Activated T-helper 1 cell treated with anti-CD3 and anti-CD28 coated beads, Interleukin-12 subunit alpha, Interleukin-12 subunit beta, Interleukin-2, Interleukin-4 antibody, amounts not matched to agents 30 ng/mL and 10 ng/mL and 1 ng/mL, durations not matched to agents 14 hours and 24 hours and 36 hours (primary cell): ENCODE data around the gene DNAJC1. TPM values are rescaled to one million over a fixed set of nuclear protein-coding genes. Genes with fewer than 3 reads are reported as not detected.

ENCODE experiments used
- DNase-seq: peaks from one replicate; pipeline ENCODE4 v3.0.0; 2021; ENCODE audit warnings: low spot score
- H3K27ac Mint-ChIP-seq: one replicate; pipeline ENCODE4 v1.8.0; 2021; ENCODE audit warnings: mild to moderate bottlenecking, mixed read lengths
- H3K27me3 Mint-ChIP-seq: one replicate; pipeline ENCODE4 v1.8.0; 2022; ENCODE audit warnings: mild to moderate bottlenecking, moderate library complexity, mixed read lengths; ENCODE audit not compliant: insufficient read depth
- H3K36me3 Mint-ChIP-seq: one replicate; pipeline ENCODE4 v1.8.0; 2021; ENCODE audit warnings: low read depth, mixed read lengths
- H3K4me1 Mint-ChIP-seq: one replicate; pipeline ENCODE4 v1.8.0; 2021; ENCODE audit warnings: low read depth, mixed read lengths
- H3K4me3 Mint-ChIP-seq: one replicate; pipeline ENCODE4 v1.8.0; 2021; ENCODE audit warnings: mild to moderate bottlenecking, moderate library complexity, mixed read lengths
- H3K9me3 Mint-ChIP-seq: one replicate; pipeline ENCODE4 v1.8.0; 2021; ENCODE audit warnings: mixed read lengths
- intact Hi-C: fragments of 100-400 bp; cut with micrococcal nuclease; formaldehyde crosslinking; loops from one replicate; pipeline ENCODE4 v1.15.1; 2024
- total RNA-seq: library from RNA; stranded (reverse); gene quantifications from 2 replicates; pipeline ENCODE4 v1.2.3, GENCODE V29; 2022

The DNAJC1 gene
- total RNA-seq, 1 donor from 2014 or later = 26.2 TPM

DNA sequence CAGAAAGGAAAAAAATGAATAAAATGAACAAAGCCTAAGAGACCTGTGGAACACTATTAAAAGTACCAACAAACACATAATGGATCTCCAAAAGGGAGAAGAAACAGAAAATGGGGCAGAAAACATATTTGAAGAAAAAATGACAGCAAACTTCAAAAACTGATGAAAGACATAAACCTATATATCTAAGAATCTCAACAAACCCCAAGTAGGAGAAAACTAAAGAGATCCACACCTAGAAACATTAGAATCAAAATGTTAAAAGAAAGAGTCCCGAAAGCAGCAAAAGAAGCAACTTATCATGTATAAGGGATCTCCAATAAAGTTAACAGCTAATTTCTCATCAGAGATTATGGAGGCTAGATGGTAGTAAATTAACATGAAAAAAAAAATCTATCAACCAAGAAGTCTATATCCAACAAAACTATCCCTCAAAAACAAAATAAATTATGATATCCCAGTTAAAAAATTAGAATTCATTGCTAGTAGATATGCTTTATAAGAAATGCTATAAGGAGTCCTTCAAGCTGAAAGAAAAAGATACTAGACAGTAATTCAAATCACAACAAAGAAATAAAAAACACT, 68.0 kb downstream of the DNAJC1 start:
- Mint-ChIP-seq H3K4me1 (no peaks in the 10 kb centered on the region), H3K27me3 (no peaks in the 10 kb centered on the region), H3K4me3 (no peak overlapping the region), H3K27ac (no peak overlapping the region), H3K9me3 (peaks cover 23% of the 10 kb centered on the region), H3K36me3 (peaks cover 15% of the 10 kb centered on the region)
- intact Hi-C loops = no loop called here
- no peak for DNase-seq

GRCh38 chr10:21934307-21934706, 69.2 kb downstream of the DNAJC1 start:
- Mint-ChIP-seq H3K36me3 (peaks cover 14% of the 10 kb centered on the region), H3K4me1 (no peaks in the 10 kb centered on the region), H3K9me3 (peaks cover 23% of the 10 kb centered on the region), H3K27me3 (no peaks in the 10 kb centered on the region), H3K4me3 (no peak overlapping the region), H3K27ac (no peak overlapping the region)
- intact Hi-C loops = no loop called here
- DNase-seq = no peak

DNA sequence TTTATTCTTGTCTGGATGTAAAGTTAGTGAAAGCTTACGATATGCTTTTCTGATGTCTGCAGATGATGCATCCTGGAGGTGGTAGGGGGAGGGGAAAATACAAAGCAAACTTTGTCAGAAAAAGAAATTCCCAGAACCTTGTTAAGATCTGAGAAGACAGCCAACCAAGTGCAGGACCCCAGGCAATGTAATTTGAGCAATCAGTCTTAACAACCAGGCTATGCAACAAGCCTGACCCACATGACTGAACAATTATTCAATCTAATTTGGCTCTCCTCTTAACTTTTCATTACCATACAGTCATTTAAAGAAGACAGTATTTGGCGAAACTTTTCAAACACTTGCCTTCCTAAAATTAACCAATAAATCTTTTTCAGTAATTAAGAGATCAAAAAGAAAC, 74.5 kb downstream of the DNAJC1 start:
- Mint-ChIP-seq H3K4me3 (no peak overlapping the region), H3K36me3 (no peaks in the 10 kb centered on the region), H3K9me3 (no peaks in the 10 kb centered on the region), H3K27ac (no peak overlapping the region), H3K27me3 (no peaks in the 10 kb centered on the region), H3K4me1 (no peaks in the 10 kb centered on the region)
- no peak for DNase-seq
- intact Hi-C loops = no loop called here

- H3K27ac Mint-ChIP-seq = no peak overlapping the region
- intact Hi-C loops = no loop called here
- H3K4me3 Mint-ChIP-seq = no peak overlapping the region
- no peaks in the 10 kb centered on the region for H3K36me3 Mint-ChIP-seq
- no peaks in the 10 kb centered on the region for H3K9me3 Mint-ChIP-seq
- H3K27me3 Mint-ChIP-seq = no peaks in the 10 kb centered on the region
- DNase-seq = no peak
- H3K4me1 Mint-ChIP-seq = no peaks in the 10 kb centered on the region
Observed at GRCh38 chr10:21927631-21928353, 75.7 kb downstream of the DNAJC1 start.

- intact Hi-C loops = no loop called here
- DNase-seq = no peak
- no peaks in the 10 kb centered on the region for H3K36me3 Mint-ChIP-seq
- no peak overlapping the region for H3K27ac Mint-ChIP-seq
- H3K27me3 Mint-ChIP-seq = no peaks in the 10 kb centered on the region
- H3K4me1 Mint-ChIP-seq = no peaks in the 10 kb centered on the region
- no peak overlapping the region for H3K4me3 Mint-ChIP-seq
- H3K9me3 Mint-ChIP-seq = no peaks in the 10 kb centered on the region
Observed at GRCh38 chr10:21926949-21927348, 76.6 kb downstream of the DNAJC1 start.

DNA sequence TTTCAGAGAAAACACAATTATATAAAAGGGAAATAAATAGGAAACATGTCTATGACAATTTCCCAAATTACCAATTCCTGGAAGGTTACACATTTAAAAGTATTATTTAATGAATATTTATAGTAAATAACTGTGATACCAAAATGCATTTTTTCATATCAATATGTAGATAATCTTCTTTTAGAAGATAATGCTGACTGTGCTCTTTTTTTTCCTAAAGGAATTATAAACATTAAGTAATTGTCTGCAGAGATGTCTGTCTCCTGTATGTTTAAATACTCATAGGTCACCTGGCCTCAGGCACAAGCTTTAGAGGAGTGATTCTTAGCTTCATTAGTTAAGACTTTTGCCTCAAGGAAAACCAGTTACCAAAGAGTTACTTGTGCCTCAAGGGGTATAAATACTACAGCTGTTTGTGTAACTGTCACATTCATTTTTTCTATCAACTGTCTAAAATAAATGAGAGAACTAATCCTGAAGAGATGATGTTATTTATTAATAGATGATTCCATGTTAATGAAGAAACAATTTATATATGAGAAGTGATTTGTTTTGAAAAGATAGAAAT, 77.1 kb downstream of the DNAJC1 start:
- Mint-ChIP-seq H3K36me3 (no peaks in the 10 kb centered on the region), H3K27ac (no peak overlapping the region), H3K9me3 (no peaks in the 10 kb centered on the region), H3K4me3 (no peak overlapping the region), H3K27me3 (no peaks in the 10 kb centered on the region), H3K4me1 (no peaks in the 10 kb centered on the region)
- no peak for DNase-seq
- intact Hi-C loops = no loop called here

DNA sequence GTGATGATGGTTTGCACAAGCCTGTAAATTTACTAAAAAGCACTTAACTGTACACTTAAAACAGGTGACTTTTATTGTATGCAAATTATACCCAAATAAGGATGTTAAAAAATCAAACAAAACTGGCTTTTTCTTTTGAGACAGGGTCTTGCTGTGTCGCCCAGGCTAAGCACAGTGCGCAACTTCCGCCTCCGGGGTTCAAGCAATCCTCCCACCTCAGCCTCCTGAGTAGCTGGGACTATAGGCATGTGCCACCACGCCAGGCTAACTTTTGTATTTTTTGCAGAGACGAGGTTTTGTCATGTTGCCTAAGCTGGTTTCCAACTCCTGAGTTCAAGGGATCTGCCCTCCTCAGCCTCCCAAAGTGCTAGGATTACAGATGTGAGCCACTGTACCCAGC, 77.7 kb downstream of the DNAJC1 start:
- H3K4me1 Mint-ChIP-seq = no peaks in the 10 kb centered on the region
- no peaks in the 10 kb centered on the region for H3K27me3 Mint-ChIP-seq
- DNase-seq = no peak
- no peak overlapping the region for H3K4me3 Mint-ChIP-seq
- H3K9me3 Mint-ChIP-seq = no peaks in the 10 kb centered on the region
- intact Hi-C loops = no loop called here
- no peak overlapping the region for H3K27ac Mint-ChIP-seq
- no peaks in the 10 kb centered on the region for H3K36me3 Mint-ChIP-seq

GRCh38 chr10:21924511-21924910, 79.0 kb downstream of the DNAJC1 start:
- Mint-ChIP-seq H3K27me3 (no peaks in the 10 kb centered on the region), H3K4me3 (no peak overlapping the region), H3K27ac (no peak overlapping the region), H3K36me3 (peaks cover 4% of the 10 kb centered on the region), H3K9me3 (no peaks in the 10 kb centered on the region), H3K4me1 (no peaks in the 10 kb centered on the region)
- DNase-seq = no peak
- intact Hi-C loops = no loop called here

- peaks cover 8% of the 10 kb centered on the region for H3K36me3 Mint-ChIP-seq
- intact Hi-C loops = no loop called here
- no peaks in the 10 kb centered on the region for H3K4me1 Mint-ChIP-seq
- no peaks in the 10 kb centered on the region for H3K27me3 Mint-ChIP-seq
- H3K9me3 Mint-ChIP-seq = no peaks in the 10 kb centered on the region
- no peak overlapping the region for H3K27ac Mint-ChIP-seq
- DNase-seq = no peak
- no peak overlapping the region for H3K4me3 Mint-ChIP-seq
Observed at GRCh38 chr10:21920633-21921032, 82.9 kb downstream of the DNAJC1 start.

DNA sequence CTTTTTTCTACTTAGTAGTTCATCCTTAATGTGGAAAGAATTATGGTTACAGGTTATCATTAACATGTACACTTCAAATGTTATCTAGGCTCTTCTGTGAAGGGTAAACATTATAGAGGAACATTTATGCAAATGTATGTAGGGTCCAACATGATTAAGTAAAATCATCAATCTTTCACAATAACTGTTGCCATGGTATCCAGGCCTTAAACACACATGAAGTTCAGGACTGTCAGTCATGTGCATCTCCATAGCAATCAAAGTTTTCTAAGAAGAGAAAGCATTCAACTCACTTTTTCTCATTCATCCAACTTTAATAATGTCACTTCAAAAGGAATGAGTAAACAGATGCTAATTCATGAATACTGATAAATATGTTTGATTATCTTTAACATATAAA, 83.6 kb downstream of the DNAJC1 start:
- intact Hi-C loops = no loop called here
- DNase-seq = no peak
- Mint-ChIP-seq H3K36me3 (peaks cover 8% of the 10 kb centered on the region), H3K9me3 (no peaks in the 10 kb centered on the region), H3K27ac (no peak overlapping the region), H3K4me1 (no peaks in the 10 kb centered on the region), H3K27me3 (no peaks in the 10 kb centered on the region), H3K4me3 (no peak overlapping the region)

- no peak for DNase-seq
- H3K4me3 Mint-ChIP-seq = no peak overlapping the region
- H3K4me1 Mint-ChIP-seq = no peaks in the 10 kb centered on the region
- peaks cover 8% of the 10 kb centered on the region for H3K36me3 Mint-ChIP-seq
- H3K9me3 Mint-ChIP-seq = no peaks in the 10 kb centered on the region
- intact Hi-C loops = no loop called here
- H3K27me3 Mint-ChIP-seq = no peaks in the 10 kb centered on the region
- no peak overlapping the region for H3K27ac Mint-ChIP-seq
Observed at GRCh38 chr10:21919117-21919516, 84.4 kb downstream of the DNAJC1 start.

DNA sequence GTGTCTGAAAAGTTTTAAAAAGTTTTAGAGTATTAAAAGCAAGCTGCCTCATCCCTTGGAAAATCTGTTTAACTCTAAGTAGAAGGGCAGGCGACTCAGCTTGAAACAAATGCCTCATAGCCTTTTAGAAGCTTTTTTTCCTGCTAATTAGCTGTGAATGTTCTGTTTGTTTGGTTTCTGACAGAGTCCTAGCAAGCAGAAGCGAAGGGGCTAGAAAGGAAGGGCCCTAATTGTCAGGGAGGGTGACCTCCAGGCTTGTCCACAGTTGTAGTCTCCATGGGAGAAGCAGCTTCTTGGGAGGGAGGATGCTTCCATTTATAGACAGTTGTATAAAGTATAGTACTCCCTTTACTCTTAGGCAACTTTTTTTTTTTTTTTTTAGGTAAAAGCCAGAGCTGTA, 90.9 kb downstream of the DNAJC1 start:
- Mint-ChIP-seq H3K9me3 (no peaks in the 10 kb centered on the region), H3K4me3 (no peak overlapping the region), H3K27me3 (no peaks in the 10 kb centered on the region), H3K27ac (no peak overlapping the region), H3K36me3 (peaks cover 12% of the 10 kb centered on the region), H3K4me1 (peaks cover 21% of the 10 kb centered on the region)
- intact Hi-C loops = no loop called here
- DNase-seq = no peak

- Mint-ChIP-seq H3K4me3 (no peak overlapping the region), H3K9me3 (no peaks in the 10 kb centered on the region), H3K4me1 (peaks cover 21% of the 10 kb centered on the region), H3K27ac (no peak overlapping the region), H3K36me3 (peaks cover 15% of the 10 kb centered on the region), H3K27me3 (no peaks in the 10 kb centered on the region)
- intact Hi-C loops = no loop called here
- no peak for DNase-seq
Observed at GRCh38 chr10:21910798-21911197, 92.7 kb downstream of the DNAJC1 start.
